AG08395 (cell line): ENCODE results near the gene PDE4D.

Source experiments
- DNase-seq: peaks from one replicate; pipeline ENCODE4 v3.0.0; 2012; ENCODE audit warnings: mixed read lengths, low spot score

PDE4D gene

DNA sequence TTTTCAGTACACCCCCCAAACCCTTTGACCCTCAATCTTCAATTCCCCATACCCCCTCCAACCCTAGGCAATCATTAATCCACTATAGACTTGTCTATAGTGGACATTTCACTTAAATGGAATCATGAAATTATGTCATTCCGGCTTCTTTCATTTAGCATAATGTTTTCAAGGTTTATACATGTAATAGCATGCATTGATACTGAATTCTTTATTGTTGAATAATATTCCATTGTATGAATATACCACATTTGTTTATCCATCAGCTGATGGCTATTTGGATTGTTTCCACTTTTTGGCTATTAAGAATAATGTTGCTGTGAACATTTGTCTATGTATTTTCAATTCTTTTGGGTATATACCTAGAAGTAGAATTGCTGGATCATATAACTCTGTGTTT lies 238.8 kb downstream of the PDE4D start:
- DNase-seq = no peak

DNA sequence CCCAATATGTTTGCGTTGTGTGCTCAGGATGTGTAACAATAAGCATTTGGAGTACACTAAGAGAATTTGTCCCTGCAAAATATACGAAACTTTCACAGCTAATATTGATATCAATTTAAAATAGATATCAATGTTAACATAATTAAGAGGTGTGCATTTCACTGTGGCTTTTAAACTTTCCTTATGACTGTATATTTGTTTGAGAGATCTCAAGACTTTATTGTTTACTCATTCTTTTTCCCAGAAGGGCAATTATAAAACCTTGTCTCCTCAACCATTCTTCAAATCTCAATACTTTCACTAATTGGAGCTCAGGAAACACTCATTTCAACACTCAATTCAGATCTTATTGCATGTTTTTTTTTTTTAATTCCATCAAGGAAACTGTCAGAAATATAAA lies 241.1 kb downstream of the PDE4D start:
- DNase-seq = no peak

DNA sequence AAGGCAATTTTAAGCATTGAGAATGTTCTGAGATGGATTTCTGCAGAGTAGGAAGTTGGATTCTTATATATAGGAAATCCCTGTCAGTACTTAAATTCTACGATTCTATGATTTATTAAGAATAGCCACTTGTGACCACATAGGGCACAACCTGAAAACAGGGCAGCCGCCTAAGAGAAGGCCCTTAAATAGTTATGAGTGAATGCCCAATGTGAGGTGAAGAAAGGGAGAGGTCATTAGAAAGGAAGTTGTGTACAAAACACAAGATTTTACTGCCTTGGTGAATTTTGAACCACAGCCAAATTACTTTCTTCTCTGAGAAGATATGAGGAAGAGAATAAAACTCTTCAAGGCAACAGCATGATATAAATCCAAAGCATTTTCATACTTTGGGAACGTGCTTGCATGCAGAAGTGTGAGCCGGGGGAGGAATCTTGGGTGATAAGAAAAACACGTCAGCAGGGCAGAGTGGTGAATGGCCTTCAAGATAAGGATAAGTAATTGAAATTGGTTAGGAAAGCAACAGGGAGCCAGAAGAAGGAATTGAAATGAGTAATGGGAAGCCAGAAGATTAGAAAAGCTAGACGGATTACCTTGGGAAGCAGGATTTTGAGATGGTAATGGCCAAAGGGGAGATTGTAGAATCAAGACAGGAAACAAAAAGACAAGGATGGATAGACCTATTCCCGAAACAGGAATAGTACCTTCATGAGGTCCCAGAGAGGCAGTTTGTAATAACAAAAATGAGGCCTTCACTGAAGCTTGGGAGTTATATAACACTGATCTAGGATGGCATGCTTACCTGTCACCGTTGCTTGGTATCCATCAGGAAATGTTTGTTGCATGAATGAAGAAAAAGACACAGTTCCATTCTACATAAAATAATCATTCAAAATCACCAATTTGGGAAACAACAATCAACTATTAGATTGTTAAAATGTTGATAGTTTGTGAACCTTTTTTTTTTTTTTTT lies 244.3 kb downstream of the PDE4D start:
- DNase-seq = no peak

DNA sequence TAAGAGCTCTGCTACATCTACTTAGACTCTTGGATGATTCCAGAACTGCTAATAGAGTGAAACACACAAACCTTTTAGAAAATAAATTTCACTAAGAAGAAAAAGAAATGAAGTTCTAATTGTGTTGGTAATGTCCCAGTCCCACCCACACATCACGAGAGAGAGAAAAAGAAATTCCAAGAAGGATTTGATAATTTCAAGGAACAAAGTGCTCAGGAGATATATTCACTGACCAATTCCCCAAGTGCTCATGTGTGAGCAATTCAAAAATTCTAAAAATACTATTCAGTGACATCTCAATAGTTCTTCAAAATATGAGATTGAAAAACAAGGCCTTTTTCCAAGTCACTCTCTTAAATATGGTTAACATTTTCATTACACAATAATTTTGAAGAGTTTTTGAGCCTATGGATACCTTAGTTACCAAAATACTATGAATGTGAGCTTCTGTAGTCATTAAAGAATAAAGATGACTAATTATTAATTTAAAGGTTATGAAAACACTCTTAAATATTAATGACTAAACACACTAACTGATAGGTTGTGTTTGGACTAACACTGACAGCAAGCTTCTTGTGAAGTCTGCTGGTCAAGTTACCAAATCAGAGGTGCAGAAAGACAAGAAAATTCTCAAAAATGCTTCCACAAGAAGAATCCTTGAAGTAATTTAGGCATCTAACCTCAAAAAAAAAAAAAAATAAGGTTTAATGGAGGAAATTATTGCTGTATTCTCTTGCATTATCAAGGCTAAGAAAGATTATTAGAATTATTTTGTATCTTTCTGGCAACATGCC lies 245.3 kb downstream of the PDE4D start:
- no peak for DNase-seq

DNA sequence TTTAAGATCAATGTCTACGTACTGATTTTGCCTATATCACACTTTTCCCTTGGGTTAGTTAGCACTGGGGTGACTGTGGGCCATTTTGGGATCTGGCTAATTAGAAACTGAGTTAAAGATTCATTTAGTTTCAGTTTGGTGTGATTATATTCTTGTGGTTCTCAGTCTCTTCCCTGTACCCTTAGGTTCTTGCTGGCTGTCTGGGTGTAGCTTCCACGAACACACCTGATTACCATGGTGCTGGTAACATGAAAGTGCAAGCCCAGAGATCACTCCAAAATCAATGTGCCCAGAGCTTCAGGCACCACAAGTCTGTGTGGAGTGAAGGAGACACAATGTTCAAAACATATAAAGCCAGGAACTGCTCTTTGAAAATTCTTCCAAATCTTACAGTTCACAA lies 248.1 kb downstream of the PDE4D start:
- DNase-seq = no peak

DNA sequence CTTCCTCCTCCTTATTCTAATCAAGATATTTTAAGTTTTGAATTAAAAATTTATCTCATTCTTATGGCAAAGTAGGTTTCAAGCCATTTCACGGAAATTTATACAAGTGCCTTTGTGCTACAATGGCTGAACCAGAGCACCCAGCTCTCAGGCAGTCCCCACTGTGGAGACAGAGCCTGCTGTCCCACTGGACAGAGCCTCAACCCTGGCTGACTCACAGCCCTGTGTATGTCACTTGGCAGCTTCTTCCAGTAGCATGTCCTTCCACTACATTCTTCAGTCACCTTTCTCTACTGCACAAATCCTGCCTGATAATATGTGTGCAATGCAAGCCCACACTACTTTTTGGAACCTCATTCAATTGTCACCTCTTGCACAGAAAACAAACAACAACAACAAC lies 253.1 kb downstream of the PDE4D start:
- peak; percentile 53 for DNase-seq

DNA sequence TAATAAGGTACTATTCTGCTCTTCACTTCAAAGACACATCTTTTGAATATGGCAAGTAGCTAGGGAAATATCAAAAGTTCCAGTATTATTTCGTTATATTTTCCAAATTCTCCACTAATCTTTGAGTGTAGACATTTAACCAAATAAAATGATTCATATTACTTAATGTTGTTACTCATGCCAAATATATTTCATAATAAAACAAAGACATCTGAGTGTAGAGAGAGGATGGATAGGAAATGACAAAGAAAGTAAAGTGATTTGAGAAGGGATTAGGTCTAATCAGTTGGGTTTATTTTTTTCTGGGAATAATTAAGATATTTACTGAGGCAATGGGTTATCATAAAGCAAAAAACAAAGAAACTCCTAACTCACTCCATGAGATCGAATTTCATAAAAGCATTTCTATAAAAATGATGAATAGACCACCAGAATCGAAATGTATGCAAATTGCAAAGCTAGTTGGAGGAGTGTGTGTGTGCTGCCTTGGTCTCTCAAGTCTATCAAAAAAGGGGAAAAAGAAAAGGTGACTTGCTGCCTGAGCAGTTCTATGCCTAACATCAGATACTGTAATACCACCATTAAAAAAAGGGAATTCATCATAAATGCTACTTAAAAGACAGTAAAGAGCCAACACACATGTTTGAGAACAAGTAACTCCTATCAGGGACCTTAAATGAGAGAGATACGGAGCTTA lies 255.5 kb downstream of the PDE4D start:
- no peak for DNase-seq

DNA sequence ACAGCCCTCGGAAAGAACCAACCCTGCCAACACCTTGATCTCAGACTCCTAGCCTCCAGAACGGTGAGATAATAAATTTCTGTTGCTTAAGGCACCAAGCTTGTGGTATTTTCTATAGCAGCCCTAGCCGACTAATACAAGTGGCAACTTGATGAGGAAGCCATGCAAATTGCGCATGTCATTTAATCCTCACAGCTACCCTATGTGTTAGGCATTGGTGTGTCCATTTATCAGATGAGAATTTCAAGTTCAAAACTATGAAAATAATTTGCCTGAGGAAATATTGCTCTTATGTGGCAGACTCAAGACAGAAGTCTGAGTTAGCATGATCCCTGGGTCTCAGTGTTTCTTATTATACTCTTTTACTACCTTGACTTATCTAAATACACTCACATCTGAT lies 264.0 kb downstream of the PDE4D start:
- no peak for DNase-seq

DNA sequence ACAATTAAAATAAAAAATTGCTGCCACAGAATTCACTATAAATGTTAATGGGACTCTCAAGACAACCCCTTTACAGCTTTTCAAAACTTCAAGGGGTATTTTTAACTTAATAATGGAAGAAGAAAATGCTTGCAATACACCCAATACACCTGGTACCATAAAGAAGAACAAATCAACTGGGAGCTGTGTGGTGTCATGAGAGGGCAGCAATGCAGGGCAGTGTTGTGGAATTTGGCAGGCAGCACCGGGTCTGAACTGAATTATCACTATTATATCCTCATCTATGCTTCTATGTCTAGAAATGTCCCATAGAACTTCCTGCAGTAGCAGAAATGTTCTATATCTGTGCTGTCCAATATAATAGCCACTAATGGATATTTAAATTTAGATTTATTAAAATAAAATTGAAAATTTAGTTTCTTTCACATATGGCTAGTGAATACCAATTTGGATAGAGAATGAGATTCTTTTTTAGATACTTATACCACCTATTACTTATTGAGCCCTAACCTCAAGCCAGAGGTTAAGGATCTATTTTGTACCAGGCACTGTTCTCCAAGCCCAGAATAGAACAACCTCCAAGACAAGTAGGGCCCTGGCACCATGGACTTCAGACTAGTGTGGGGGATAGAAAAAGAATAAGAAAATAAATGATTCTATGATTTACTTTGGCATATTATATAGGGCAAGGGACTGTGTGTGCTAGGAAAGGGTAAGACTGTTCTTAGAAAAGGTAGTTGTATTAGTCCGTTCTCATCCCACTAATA lies 265.3 kb downstream of the PDE4D start:
- no peak for DNase-seq

DNA sequence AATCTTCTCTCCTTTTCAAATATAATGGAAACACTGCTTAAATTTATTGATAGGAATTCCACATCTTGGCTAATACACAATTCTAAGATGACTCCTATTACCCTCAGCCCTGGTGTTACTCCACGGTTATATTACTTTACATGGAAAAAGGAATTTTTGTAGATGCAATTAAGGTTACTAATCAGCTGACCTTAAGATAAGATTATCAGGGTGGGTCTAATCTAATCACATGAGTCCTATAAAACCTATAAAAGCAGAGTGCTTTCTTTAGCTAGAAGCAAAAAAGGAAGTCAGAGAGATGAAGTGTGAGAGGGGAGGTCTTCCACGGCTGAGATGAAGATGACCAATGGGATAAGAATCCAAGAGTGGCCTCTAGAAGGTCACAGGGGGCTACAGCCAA lies 268.6 kb downstream of the PDE4D start:
- DNase-seq = no peak

DNA sequence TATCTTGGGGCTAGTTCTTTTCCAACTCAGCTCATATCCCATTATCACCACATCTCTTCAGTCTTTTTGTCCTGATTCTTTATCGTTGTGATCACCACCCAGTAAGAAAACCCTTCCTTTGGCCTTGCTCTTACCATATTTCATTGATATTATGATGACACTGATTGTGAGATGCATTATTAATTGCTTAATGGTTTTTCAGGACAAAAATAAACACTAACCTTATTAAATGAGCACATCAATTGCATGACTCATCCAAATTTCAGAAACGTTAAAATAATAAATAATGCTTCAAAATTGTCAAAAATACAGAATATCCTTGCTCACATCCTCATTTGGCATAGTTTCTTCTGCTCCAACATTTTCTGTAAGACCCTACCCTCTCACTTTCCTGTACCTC lies 270.7 kb downstream of the PDE4D start:
- no peak for DNase-seq

DNA sequence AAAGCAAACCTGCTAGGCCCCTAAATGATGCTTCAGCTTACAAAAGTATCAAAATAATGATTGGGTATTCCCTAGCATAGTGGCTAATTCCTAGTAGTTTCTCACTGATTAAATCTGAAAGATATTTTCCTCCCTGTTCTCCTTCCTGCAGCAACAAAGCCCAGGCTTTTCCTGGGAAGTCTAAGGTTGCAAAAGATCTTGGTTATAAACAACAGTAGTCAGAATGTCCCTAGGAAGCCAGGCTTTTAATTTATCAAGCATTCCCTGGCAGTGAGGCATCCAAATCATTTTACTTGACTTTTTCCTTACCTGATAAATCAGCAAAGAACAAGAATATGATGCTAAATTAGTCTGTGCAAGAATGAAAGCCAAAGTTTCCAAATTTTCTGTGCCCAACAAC lies 272.0 kb downstream of the PDE4D start:
- DNase-seq = no peak

DNA sequence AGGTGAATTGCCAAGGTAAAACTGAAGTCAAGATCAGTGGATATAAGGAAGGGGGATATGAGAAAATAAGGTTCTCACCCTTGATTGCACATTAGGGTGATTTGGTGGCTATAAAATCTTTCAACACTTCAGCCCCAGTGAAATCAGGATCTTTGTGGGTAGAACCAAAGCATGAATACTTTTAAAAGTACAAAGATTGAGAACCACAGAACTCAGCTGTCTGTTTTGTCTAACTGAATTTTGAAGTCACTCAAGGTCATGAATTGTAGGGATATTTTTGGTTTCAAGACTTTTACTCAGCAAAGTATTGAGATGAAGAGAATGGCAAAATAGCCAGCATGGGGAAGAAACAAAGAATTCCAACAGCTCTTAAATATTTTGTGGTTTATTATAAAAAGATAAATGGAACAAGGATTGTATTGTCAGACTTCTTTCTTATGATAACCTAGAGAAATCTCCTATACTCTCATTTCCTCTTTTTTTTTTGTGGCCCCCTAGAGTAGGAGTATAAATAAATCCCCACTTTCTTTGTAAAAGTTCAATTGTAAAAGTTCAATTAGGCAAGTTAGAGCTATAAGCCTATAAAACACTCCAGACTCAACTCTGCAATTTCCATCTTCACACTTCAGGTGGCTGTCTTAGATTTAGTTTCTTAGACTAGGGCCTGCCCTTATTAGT lies 272.9 kb downstream of the PDE4D start:
- DNase-seq = peak; percentile 8

DNA sequence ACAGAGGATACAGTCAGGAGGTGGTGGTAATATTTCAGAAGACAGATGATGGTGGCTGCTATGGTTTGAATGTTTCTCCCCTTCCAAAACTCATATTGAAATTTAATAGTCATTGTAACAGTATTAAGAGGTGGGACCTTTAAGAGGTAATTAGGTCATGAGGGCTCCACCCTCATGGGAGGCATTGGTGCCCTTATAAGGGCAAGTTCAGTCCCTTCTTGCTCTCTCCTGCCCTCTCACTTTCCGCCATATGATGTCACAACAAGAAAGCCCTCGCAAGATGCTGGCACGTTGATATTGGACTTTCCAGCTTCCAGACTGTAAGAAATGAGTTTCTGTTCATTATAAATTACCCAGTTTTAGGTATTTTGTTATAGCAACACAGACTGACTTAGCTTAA lies 274.9 kb downstream of the PDE4D start:
- DNase-seq = no peak

DNA sequence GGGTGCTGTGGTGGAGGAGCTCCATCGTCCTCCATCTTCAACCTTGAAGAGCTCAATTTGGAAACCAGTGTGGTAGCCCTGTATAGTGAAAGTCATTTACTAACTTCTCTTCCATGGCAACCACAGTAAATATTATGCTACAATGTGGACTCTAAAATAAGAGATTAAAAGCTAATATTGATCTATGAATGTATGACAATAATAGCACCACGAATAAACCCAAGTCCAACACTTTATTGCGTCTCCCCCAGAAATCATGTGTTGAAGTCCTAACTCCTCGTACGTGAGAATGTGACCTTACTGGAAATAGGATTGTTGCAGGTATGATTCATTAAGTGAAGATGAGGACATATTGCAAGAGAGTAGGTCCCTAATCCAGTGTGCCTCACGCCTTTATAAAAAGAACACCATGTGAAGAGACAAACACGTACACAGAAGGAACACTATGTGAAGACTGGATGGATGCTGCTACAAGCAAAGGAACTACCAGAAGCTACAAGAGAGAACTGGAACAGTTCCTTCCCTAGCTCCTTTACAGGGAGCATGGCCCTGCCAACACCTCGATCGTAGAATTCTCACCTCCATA lies 276.2 kb downstream of the PDE4D start:
- DNase-seq = no peak

DNA sequence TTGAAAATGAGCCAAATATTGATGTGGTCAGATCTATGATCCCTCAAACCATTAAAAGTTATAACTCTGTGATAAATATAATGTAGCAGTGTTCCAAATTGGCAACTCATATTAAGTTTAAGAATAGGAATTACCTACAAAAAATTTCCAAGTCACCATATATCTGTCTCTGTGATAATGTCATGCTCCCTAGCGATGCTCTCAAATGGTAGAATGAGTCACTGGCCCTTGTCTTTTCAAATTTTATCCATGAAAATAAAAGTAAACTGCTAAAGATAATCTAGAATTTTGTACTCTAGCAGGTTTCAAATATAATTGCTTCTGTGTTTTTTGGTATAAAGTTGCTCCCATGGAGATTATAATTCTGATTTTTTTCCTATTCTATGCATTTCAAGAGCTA lies 277.1 kb downstream of the PDE4D start:
- DNase-seq = no peak

DNA sequence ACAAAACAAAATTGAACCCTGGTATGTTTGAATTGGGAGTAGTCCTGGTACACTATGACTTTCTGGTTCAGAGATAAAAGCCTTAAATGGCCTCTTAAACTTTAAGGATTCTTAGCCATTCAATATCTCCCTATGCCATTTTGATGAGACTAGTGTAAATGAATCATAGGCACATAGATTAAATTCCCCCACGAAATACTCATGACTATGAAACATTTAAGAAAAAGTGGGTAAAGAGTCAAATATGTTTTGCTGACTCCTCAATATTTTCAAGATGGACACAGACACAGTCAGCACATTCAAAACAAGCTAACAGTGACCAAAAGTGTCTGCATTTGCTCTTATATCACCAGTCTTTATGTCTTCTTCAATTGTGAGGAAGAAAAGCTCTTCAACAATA lies 278.3 kb downstream of the PDE4D start:
- peak; percentile 29 for DNase-seq

DNA sequence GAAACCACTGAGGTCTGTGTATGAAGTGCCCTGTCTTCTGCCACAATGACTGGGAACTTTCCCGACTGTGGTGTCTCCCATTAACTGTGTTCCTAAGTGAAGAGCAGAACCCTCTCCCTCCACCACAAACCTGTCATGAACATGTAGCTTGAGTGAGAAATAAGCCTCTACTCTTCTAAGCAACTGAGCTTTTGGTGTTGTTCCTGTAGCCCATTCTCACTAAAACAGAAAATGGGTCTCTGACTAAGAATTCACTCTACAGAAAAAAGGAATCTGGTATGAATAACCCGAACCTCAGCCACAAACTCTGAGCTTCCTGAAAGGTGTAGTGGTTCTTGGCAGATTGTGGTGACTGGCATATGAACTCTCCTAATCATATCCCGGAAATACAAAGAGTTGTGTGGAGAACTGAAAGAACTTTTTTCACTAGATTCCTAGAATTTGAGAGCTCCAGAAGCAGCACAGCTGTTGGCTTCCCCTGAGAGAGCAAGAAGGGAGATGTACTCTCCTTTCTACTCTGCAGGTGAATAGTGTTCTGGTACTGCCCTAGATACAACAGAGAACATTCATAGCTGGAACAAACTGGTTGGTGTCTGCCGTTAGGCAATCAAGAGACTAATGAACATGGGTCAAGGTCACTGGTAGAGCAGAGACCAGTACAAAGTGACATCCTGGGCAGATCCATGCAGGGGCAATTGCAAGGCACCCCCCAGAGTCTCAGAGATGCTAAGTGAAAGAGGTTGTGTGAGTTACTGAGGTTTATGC lies 283.8 kb downstream of the PDE4D start:
- DNase-seq = no peak

DNA sequence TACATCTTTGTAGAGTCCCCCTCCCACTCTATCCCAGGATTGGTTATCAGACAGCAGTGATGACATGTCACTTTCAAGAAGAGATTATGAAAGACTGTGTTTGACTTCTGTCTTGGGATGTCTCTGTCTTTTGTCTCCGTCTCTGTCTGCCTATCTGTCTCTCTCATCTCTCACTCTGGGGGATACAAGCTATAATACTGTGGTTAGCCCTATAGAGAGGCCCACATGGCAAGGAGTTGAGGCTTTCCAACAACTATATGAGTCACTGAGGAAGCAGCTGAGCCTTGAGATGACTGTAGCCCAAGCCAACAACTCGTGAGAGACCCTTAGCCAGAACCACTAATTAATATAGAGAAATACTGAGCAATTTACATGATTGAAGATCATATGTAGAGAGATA lies 284.8 kb downstream of the PDE4D start:
- DNase-seq = no peak

DNA sequence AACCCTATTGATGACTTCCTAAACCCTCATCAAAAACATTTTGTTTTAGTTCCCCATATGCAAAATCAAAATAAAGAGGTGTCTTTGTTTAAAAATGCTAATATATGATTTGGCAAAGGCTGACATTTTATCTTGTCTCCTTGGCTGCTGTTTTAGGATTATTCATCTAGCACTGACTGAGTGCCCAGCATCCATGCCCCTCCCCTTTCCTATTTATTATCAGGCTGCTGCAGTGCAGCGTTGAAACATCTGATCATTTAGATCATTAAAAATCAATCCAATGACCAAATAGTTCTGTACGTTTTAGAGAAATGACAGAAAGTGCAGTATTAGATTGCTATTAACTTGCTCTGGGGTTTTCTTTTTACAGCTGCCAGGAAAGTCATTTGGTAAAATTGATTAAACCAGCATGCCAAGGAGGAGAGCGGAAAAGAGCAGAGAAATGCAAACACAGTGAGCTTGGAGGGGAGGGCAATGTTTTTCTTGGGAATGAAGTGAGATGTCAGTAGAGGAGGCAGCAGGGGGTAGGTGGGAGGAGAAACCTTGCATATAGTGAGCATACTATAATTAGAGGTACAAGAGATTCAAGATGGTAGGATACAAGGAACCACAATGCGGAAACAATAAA lies 286.3 kb downstream of the PDE4D start:
- no peak for DNase-seq
